ENCODE measurements around the gene ANKRD39.
A peak's percentile ranks its signal among the peaks of the same experiment; 100 is the strongest.

Gene ANKRD39

GRCh38 chr2:96882230-96882629, 24.4 kb upstream of the ANKRD39 start:
- Mint-ChIP-seq H3K27ac (peak overlapping the region in 1 of 2 donors; percentile 15), H3K4me1 (ENCODE audit: low read depth in 2 of 2) (peaks cover 6 to 8% of the 10 kb centered on the region in 2 donors), H3K36me3 (ENCODE audit: insufficient read depth) (no peaks in the 10 kb centered on the region), H3K4me3 (no peak overlapping the region), H3K9me3 (no peaks in the 10 kb centered on the region), H3K27me3 (no peaks in the 10 kb centered on the region)
- DNase-seq (no peak), ATAC-seq (replicated peaks) (no peak)

- no peak for DNase-seq
- Mint-ChIP-seq H3K4me1 (ENCODE audit: low read depth in 2 of 2) (peaks cover 10 to 11% of the 10 kb centered on the region in 2 donors), H3K27ac (peak overlapping the region in 1 of 2 donors; percentile 52), H3K27me3 (no peaks in the 10 kb centered on the region), H3K4me3 (no peak overlapping the region), H3K9me3 (no peaks in the 10 kb centered on the region), H3K36me3 (ENCODE audit: insufficient read depth) (no peaks in the 10 kb centered on the region)
- no peak for ATAC-seq (replicated peaks)
Observed at GRCh38 chr2:96881349-96882195, 23.8 kb upstream of the ANKRD39 start.

GRCh38 chr2:96880891-96881273, 23.1 kb upstream of the ANKRD39 start:
- Mint-ChIP-seq H3K27me3 (no peaks in the 10 kb centered on the region), H3K27ac (peak overlapping the region in 1 of 2 donors; percentile 52), H3K9me3 (no peaks in the 10 kb centered on the region), H3K36me3 (ENCODE audit: insufficient read depth) (no peaks in the 10 kb centered on the region), H3K4me3 (no peak overlapping the region), H3K4me1 (ENCODE audit: low read depth in 2 of 2) (peaks cover 7 to 13% of the 10 kb centered on the region in 2 donors)
- DNase-seq = no peak
- no peak for ATAC-seq (replicated peaks)

GRCh38 chr2:96879545-96880040, 21.8 kb upstream of the ANKRD39 start:
- Mint-ChIP-seq H3K27ac (no peak overlapping the region), H3K4me3 (no peak overlapping the region), H3K4me1 (ENCODE audit: low read depth in 2 of 2) (peaks cover 6 to 16% of the 10 kb centered on the region in 2 donors)

GRCh38 chr2:96878796-96879544, 21.2 kb upstream of the ANKRD39 start:
- Mint-ChIP-seq H3K27ac (no peak overlapping the region), H3K4me3 (no peak overlapping the region), H3K27me3 (no peaks in the 10 kb centered on the region)

More at GRCh38 chr2:96879545-96880040, 21.8 kb upstream of the ANKRD39 start:
- ATAC-seq (replicated peaks) (no peak), DNase-seq (no peak)
- peaks cover under 1% of the 10 kb centered on the region for H3K36me3 Mint-ChIP-seq (ENCODE audit: insufficient read depth)
- no peaks in the 10 kb centered on the region for H3K27me3 Mint-ChIP-seq
- no peaks in the 10 kb centered on the region for H3K9me3 Mint-ChIP-seq

GRCh38 chr2:96878171-96878570, 20.4 kb upstream of the ANKRD39 start:
- DNase-seq (no peak), ATAC-seq (replicated peaks) (no peak)
- Mint-ChIP-seq H3K4me1 (ENCODE audit: low read depth in 2 of 2) (peaks cover 6 to 17% of the 10 kb centered on the region in 2 donors), H3K27ac (no peak overlapping the region), H3K27me3 (no peaks in the 10 kb centered on the region), H3K9me3 (no peaks in the 10 kb centered on the region), H3K4me3 (no peak overlapping the region), H3K36me3 (ENCODE audit: insufficient read depth) (peaks cover 3% of the 10 kb centered on the region)

More at GRCh38 chr2:96878796-96879544, 21.2 kb upstream of the ANKRD39 start:
- H3K4me1 Mint-ChIP-seq (ENCODE audit: low read depth in 2 of 2) = peaks cover 6 to 17% of the 10 kb centered on the region in 2 donors
- no peak for DNase-seq
- H3K36me3 Mint-ChIP-seq (ENCODE audit: insufficient read depth) = peaks cover 3% of the 10 kb centered on the region
- no peaks in the 10 kb centered on the region for H3K9me3 Mint-ChIP-seq
- ATAC-seq (replicated peaks) = no peak

- no peak overlapping the region for H3K4me3 Mint-ChIP-seq
- DNase-seq (no peak), ATAC-seq (replicated peaks) (no peak)
- no peak overlapping the region for H3K27ac Mint-ChIP-seq
- peaks cover 3% of the 10 kb centered on the region for H3K36me3 Mint-ChIP-seq (ENCODE audit: insufficient read depth)
- no peaks in the 10 kb centered on the region for H3K9me3 Mint-ChIP-seq
- no peaks in the 10 kb centered on the region for H3K27me3 Mint-ChIP-seq
- peaks cover 6 to 17% of the 10 kb centered on the region in 2 donors for H3K4me1 Mint-ChIP-seq (ENCODE audit: low read depth in 2 of 2)
Observed at GRCh38 chr2:96877631-96878092, 19.8 kb upstream of the ANKRD39 start.

- Mint-ChIP-seq H3K27ac (no peak overlapping the region), H3K9me3 (no peaks in the 10 kb centered on the region), H3K27me3 (no peaks in the 10 kb centered on the region), H3K4me1 (ENCODE audit: low read depth in 2 of 2) (peaks cover 6 to 17% of the 10 kb centered on the region in 2 donors), H3K4me3 (no peak overlapping the region), H3K36me3 (ENCODE audit: insufficient read depth) (peaks cover 3% of the 10 kb centered on the region)
- DNase-seq (no peak), ATAC-seq (replicated peaks) (peak; percentile 26)
Observed at GRCh38 chr2:96877042-96877451, 19.2 kb upstream of the ANKRD39 start.

GRCh38 chr2:96876269-96877041, 18.6 kb upstream of the ANKRD39 start:
- Mint-ChIP-seq H3K36me3 (ENCODE audit: insufficient read depth) (peaks cover 3% of the 10 kb centered on the region), H3K27ac (peak overlapping the region; percentile 12 to 76), H3K4me1 (ENCODE audit: low read depth in 2 of 2) (peaks cover 6 to 17% of the 10 kb centered on the region in 2 donors), H3K9me3 (no peaks in the 10 kb centered on the region), H3K27me3 (no peaks in the 10 kb centered on the region), H3K4me3 (no peak overlapping the region)
- ATAC-seq (replicated peaks) = no peak
- no peak for DNase-seq

- Mint-ChIP-seq H3K36me3 (ENCODE audit: insufficient read depth) (peaks cover 4% of the 10 kb centered on the region), H3K9me3 (no peaks in the 10 kb centered on the region), H3K27me3 (no peaks in the 10 kb centered on the region), H3K4me1 (ENCODE audit: low read depth in 2 of 2) (peaks cover 14 to 22% of the 10 kb centered on the region in 2 donors), H3K4me3 (no peak overlapping the region), H3K27ac (peak overlapping the region; percentile 12 to 76)
- DNase-seq (no peak), ATAC-seq (replicated peaks) (no peak)
Observed at GRCh38 chr2:96875498-96876268, 17.9 kb upstream of the ANKRD39 start.

GRCh38 chr2:96874198-96874831, 16.5 kb upstream of the ANKRD39 start:
- Mint-ChIP-seq H3K4me3 (no peak overlapping the region), H3K4me1 (ENCODE audit: low read depth in 2 of 2) (peaks cover 18 to 21% of the 10 kb centered on the region in 2 donors), H3K27ac (peak overlapping the region; percentile 13 to 56), H3K9me3 (no peaks in the 10 kb centered on the region), H3K36me3 (ENCODE audit: insufficient read depth) (peaks cover 10% of the 10 kb centered on the region), H3K27me3 (no peaks in the 10 kb centered on the region)
- DNase-seq (no peak), ATAC-seq (replicated peaks) (no peak)

GRCh38 chr2:96873651-96874096, 15.9 kb upstream of the ANKRD39 start:
- Mint-ChIP-seq H3K4me1 (ENCODE audit: low read depth in 2 of 2) (peaks cover 18 to 21% of the 10 kb centered on the region in 2 donors), H3K27me3 (no peaks in the 10 kb centered on the region), H3K27ac (peak overlapping the region; percentile 13 to 56), H3K4me3 (no peak overlapping the region), H3K36me3 (ENCODE audit: insufficient read depth) (peaks cover 10% of the 10 kb centered on the region), H3K9me3 (no peaks in the 10 kb centered on the region)
- ATAC-seq (replicated peaks) = no peak
- no peak for DNase-seq
